BE2C (cell line): ENCODE measurements around the gene SRRM4. TPM values are rescaled to one million over a fixed set of nuclear protein-coding genes. Genes with fewer than 3 reads are reported as not detected.

Experiments used
- DNase-seq: peaks from one replicate; pipeline ENCODE4 v3.0.0-alpha.2; 2020
- H3K27me3 ChIP-seq: fragments of 250-450 bp; sonication (Bioruptor Pico); 2 replicates; pipeline ENCODE4 v1.5.1; 2020; ENCODE audit warnings: mild to moderate bottlenecking
- H3K36me3 ChIP-seq: fragments of 250-450 bp; sonication (Bioruptor Pico); 2 replicates; pipeline ENCODE4 v1.5.1; 2020; ENCODE audit warnings: mild to moderate bottlenecking
- H3K4me1 ChIP-seq: fragments of 250-450 bp; sonication (Bioruptor Pico); 2 replicates; pipeline ENCODE4 v1.5.1; 2020
- H3K4me3 ChIP-seq: 2 replicates; pipeline ENCODE4 v1.5.1; 2011; ENCODE audit warnings: low read depth, low read length
- H3K9me3 ChIP-seq: fragments of 250-450 bp; sonication (Bioruptor Pico); 2 replicates; pipeline ENCODE4 v1.5.1; 2020
- polyA plus RNA-seq: library from polyadenylated mRNA; unstranded; fragments of >200 nt; gene quantifications from one replicate; pipeline ENCODE4 v1.2.1, GENCODE V29; 2012; ENCODE audit warnings: low read depth, missing spikeins; ENCODE audit not compliant: insufficient read length, insufficient read depth
- TF ChIP-seq, protein P1 (sequence below): IDR thresholded peaks from 2 replicates; pipeline ENCODE4 v1.5.1; 2012; ENCODE audit warnings: mild to moderate bottlenecking, low read depth, low read length

Gene SRRM4, protein sequence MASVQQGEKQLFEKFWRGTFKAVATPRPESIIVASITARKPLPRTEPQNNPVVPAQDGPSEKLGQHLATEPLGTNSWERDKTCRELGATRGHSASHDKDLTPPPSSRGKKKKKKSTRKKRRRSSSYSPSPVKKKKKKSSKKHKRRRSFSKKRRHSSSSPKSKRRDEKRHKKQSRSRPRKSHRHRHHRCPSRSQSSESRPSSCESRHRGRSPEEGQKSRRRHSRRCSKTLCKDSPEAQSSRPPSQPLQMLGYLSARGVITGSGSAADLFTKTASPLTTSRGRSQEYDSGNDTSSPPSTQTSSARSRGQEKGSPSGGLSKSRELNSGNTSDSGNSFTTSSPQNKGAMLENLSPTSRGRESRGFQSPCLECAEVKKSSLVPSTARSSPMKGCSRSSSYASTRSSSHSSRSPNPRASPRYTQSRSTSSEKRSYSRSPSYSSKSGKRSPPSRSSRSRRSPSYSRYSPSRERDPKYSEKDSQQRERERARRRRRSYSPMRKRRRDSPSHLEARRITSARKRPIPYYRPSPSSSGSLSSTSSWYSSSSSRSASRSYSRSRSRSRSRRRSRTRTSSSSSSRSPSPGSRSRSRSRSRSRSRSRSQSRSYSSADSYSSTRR
- polyA plus RNA-seq: 11.1 TPM

DNA sequence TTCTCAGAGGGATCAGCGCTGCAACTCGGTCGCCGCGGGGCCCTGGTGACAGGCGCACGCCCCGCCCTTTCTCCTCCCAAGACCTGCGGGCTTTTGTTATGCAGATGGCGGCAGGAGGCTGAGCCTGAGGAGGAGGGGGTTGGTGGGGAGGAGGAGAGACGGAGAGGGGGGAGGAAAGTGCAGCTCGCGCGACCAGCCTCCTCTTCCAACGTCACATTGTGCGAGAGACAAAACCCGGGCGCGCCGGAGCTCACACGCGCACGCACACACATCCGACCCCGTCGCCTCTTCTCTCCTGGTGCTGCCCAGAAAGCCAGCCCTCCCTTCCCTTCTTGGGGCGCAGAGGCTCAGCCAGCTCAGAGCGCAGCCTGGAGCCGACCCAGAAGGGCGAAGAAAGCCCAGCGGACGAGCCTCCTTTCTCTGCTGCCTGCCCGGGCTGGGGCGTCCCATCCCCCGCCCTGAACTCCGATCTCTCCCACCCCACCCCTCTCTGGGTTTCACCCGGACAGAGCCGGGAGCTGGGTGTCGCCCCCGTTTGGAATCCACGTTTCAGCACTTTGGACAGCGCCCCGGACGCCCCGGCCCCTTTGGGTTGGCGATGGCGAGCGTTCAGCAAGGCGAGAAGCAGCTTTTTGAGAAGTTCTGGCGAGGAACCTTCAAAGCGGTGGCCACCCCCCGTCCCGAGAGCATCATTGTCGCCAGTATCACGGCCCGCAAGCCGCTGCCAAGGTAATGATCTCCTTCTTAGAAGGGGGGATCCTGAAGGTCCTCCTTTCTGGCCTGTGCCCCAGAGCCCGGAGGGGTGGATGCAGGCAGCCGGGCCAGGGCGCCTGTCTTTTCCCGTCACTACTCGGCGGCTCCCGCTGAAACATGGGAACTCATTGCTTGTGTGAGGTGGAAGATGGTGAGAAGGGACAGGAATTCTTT is at the start of gene SRRM4:
TSS of gene SRRM4 (plus strand) at position 257 of the 927 bp plus-strand sequence. CDS start at position 599, 342 bp downstream.
- no peaks in the 10 kb centered on the region; the same call in 1 of the 2 replicates for H3K4me1 ChIP-seq
- DNase-seq: peak; percentile 97
- peak within 1 kb of the TSS; percentile 91 for H3K4me3 ChIP-seq
- TF ChIP-seq, protein P1, sequence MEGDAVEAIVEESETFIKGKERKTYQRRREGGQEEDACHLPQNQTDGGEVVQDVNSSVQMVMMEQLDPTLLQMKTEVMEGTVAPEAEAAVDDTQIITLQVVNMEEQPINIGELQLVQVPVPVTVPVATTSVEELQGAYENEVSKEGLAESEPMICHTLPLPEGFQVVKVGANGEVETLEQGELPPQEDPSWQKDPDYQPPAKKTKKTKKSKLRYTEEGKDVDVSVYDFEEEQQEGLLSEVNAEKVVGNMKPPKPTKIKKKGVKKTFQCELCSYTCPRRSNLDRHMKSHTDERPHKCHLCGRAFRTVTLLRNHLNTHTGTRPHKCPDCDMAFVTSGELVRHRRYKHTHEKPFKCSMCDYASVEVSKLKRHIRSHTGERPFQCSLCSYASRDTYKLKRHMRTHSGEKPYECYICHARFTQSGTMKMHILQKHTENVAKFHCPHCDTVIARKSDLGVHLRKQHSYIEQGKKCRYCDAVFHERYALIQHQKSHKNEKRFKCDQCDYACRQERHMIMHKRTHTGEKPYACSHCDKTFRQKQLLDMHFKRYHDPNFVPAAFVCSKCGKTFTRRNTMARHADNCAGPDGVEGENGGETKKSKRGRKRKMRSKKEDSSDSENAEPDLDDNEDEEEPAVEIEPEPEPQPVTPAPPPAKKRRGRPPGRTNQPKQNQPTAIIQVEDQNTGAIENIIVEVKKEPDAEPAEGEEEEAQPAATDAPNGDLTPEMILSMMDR: no peak
- H3K9me3 ChIP-seq: no peaks in the 10 kb centered on the region
- H3K27me3 ChIP-seq: no peaks in the 10 kb centered on the region
- peaks cover 3% of the 10 kb centered on the region; the same call in 1 of the 2 replicates for H3K36me3 ChIP-seq

DNA sequence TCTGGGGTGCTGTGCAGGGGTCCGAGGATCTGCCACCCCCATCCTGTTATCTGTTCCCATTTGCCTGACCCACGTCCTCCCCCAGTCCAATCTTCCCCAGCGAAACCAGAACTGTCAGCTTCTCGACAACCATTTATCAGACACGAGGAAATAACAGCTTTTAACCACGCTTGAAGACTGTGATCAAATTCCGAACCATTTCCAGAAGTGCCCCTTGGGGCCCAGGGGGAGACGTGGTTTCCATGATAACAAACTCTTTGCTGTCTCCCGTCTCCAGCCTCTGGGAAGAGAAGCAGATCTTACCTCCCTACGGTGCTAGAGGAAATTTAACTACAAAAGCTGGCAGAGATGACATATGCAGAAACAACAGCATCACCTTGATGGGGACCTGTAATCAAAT is 35.1 kb upstream of the SRRM4 start:
- H3K9me3 ChIP-seq: no peaks in the 10 kb centered on the region
- no peaks in the 10 kb centered on the region for H3K4me1 ChIP-seq
- no peak for DNase-seq
- TF ChIP-seq, protein P1: no peak
- H3K4me3 ChIP-seq: no peak overlapping the region
- H3K27me3 ChIP-seq: peaks cover 32% of the 10 kb centered on the region
- H3K36me3 ChIP-seq: no peaks in the 10 kb centered on the region

DNA sequence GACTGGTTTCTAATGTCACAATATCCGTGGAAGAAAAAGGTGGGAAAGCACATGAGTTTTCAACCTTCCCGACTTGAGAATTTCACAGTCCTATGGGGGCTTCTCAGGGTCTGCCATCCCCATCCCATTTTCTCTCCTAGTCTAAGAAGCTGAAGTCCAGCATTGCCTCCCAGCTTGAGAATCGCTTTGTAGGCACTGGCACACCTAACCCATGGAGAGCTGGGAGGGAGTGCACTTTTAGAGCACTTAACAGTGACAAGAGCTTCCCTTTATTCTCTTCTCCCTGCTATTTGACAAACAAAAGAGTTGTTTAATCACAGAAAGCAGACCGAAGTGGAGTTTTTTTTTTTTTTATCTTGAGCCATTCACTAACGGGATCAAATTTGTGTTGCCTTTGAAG is 22.8 kb upstream of the SRRM4 start:
- DNase-seq: no peak

DNA sequence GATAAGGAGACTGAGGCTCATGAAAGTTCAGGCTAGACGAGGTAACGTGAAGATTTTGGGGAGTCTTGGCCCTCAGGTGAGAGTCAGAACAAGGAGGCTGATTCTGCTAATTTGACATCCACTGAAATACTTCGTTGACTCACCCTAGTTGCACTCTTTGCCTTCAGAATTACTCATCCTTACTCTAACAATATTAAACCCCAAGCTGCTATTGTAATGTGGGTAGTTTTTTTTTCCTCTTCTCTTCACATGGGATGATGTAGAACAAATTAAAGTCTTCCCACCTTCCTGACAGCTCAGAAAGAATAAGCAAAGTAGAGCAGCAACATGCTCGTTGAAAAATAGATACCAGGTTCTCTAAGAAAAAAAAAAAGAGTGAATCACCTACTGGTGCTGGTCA is 22.0 kb upstream of the SRRM4 start:
- Histone ChIP-seq H3K4me3 (no peak overlapping the region), H3K9me3 (no peaks in the 10 kb centered on the region), H3K27me3 (peaks cover 13% of the 10 kb centered on the region; the same call in 1 of the 2 replicates), H3K36me3 (no peaks in the 10 kb centered on the region), H3K4me1 (no peaks in the 10 kb centered on the region)
- TF ChIP-seq, protein P1: no peak
- DNase-seq: no peak

More for the DNA sequence above, 22.8 kb upstream of the SRRM4 start:
- H3K27me3 ChIP-seq: peaks cover 13% of the 10 kb centered on the region; the same call in 1 of the 2 replicates
- no peak overlapping the region for H3K4me3 ChIP-seq
- no peaks in the 10 kb centered on the region for H3K9me3 ChIP-seq
- H3K36me3 ChIP-seq: no peaks in the 10 kb centered on the region
- TF ChIP-seq, protein P1: no peak
- H3K4me1 ChIP-seq: no peaks in the 10 kb centered on the region

DNA sequence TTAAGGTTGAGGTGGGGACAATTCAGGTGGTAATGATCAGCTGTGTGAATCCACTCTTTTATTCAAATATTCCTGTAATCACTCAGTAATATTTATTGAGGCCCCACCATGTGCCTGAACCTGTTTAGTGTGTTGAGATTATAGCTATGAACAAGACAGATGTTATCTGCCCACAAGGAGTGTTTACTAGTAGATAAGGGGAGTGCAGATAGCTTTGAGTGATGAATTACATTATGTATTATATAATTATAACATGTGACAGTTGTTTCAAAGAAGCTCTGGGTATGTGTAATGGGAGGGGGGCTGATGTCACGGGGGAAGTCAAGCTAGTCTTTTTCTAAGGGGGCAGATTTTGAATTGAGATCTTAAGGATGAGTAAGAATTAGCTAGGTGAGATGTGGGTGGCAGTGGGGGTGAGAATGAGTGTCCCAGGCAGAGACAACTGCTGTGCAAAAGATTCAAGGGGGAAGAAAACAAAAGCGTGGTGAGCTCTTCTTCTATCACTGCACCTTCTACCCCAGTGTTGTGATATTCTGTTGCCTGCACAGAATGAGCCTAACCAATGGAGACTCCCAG is 21.3 kb upstream of the SRRM4 start:
- TF ChIP-seq, protein P1: no peak
- Histone ChIP-seq H3K36me3 (no peaks in the 10 kb centered on the region), H3K4me3 (no peak overlapping the region), H3K27me3 (peaks cover 13% of the 10 kb centered on the region; the same call in 1 of the 2 replicates), H3K4me1 (no peaks in the 10 kb centered on the region), H3K9me3 (no peaks in the 10 kb centered on the region)
- DNase-seq: no peak
